GM19467 (cell line): Measurements from ENCODE around the gene MAMDC4.

Source experiments
- ATAC-seq: cut with Tn5 transposase; IDR thresholded peaks from one replicate; pipeline ENCODE4 v1.9.1; 2021; ENCODE audit warnings: mild to moderate bottlenecking, moderate library complexity; ENCODE audit not compliant: unreplicated experiment

The MAMDC4 gene

DNA sequence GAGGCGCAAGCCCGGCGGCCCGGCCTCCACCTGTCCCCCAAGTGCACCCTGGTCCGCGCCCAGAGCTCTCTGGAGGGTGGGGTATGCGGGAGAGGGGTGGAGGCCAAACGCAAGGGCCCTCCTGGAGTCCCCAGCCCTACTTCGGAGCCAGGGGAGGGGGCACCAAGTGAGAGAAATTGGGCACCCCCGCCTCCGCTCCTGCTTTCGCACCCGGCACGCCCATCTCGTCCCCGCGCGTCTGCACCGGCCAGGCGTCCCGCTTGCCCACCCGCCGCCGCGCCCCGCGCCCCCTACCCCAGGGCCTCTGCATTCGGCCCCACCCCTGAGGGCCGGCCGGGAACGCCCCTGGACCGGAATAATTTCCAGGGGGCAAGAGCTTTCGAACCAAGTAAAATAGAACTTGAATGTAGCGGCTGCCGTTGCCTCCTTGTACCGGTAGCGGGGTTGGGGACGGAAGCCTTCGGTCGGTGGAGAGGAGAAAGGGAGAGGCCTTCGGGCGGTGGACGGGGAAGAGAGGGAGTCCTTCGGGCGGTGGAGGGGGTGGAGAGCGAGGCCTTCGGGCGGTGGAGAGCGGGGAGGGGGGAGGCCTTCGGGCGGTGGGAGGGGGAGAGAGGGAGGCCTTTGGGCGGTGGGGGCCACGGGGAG, 3.6 kb upstream of the MAMDC4 start:
- ATAC-seq, result no peak

DNA sequence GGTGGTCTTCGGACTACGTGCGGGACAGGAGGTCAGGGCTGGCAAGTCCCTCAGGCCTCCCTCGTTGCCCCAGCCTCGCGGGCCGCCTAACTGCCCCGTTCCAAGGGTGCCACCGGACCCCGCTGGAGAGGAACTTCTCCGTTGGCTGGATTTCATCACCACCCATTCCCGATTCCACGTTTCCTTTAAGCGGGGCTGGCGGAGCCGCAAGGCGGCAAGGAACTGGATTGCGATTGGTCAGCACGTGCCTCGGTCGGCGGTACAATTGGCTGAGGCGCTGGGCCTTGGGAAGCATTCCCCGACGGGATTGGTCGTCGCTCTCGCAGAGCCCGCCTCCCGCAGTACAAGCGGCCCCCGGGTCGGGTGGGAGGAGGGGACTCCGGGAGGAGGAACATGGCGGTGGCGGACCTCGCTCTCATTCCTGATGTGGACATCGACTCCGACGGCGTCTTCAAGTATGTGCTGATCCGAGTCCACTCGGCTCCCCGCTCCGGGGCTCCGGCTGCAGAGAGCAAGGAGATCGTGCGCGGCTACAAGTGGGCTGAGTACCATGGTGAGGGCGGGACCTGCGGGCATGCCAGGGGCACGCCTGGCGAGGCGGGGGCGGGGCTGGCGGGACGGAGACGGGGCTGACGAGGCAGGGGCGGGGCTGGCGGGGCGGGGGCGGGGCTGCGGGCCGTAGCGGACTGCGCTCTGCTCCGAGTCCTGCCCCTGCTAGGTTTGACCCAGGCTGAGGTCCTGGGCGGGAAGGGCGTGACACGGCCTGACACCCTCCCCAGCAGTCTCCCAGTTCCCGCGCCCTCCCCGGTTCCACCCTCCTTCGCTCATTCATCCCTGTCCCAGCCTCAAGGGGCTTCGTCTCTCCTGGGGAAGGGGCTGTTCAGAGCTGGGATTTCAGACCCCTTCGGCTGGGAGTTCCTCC, 2.8 kb upstream of the MAMDC4 start, which contains the start of gene PHPT1:
TSS of gene PHPT1 (plus strand) at position 372 of the 922 bp plus-strand sequence. CDS start at position 394, 22 bp downstream.
- ATAC-seq, result peak; percentile 81

DNA sequence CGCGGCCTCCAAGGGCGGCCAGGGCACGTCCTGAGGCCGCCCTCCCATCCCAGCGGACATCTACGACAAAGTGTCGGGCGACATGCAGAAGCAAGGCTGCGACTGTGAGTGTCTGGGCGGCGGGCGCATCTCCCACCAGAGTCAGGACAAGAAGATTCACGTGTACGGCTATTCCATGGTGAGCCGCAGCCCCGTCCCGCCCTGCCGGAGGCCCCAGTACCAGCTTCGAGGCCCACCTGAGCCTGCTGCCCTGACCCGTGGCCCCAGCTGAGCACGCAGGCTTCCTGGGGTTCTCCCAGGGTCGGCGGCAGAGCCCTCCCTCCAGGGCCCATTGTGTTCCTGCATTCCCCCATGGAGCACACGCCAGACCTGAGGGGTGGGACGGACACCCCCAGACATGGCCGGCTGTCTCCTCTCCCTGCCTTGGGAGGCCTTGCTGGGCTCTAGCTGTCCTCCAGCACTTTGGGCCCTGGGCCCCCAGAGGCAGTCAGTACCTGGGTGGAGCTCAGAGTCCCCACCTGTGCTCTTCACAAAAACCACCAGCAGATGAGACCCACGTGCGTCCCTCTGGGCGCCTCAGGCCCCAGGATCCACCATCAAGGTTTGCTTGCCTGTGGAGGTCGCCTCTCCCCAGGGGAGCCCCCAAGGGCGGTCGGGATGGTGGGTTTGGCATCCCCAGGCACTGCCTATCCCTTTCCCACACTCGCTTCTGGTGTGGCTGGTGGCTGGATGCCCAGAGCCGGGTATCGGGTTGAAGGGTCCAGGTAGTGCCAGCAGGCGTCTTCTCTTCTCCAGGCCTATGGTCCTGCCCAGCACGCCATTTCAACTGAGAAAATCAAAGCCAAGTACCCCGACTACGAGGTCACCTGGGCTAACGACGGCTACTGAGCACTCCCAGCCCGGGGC, 1.9 kb upstream of the MAMDC4 start:
- ATAC-seq, result no peak

DNA sequence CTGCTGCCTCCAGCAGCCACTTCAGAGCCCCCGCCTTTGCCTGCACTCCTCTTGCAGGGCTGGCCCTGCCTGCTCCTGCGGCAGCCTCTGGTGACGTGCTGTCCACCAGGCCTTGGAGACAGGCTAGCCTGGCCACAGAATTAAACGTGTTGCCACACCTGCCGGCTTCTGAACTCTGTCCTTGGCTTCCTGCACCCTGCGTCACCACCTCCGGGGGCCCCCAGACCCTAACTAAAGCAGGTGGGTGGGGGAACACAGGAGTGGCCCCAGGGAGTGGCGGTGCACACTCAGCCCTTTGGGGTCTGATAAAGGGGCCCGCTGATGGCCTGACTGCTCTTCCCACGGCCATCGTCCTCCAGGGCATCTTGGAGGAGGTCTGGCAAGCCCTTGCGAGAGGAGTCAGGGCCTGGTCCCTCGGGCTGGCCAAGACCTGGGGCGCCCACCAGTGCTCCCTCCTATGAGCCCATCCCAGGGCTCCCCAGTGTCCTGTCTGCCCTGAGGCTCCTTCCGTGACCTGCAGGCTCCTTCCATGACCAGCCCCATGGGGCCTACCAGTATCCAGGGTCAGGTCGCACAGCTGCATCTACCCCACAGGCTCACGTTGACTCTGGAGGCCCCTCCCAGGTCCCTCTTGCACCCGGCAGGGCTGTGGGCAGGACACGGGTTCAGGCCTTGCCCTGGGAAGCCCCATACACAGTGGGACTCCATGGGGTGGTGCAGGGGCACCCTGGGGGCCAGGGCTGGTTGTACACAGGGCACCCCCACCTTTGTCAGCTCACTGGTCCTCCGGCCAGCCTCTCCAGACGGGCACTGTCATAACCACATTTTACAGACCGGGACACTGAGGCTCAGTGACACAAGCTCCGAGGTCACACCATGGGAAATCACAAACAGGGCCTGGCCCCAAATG, 1.0 kb upstream of the MAMDC4 start:
- no peak for ATAC-seq

DNA sequence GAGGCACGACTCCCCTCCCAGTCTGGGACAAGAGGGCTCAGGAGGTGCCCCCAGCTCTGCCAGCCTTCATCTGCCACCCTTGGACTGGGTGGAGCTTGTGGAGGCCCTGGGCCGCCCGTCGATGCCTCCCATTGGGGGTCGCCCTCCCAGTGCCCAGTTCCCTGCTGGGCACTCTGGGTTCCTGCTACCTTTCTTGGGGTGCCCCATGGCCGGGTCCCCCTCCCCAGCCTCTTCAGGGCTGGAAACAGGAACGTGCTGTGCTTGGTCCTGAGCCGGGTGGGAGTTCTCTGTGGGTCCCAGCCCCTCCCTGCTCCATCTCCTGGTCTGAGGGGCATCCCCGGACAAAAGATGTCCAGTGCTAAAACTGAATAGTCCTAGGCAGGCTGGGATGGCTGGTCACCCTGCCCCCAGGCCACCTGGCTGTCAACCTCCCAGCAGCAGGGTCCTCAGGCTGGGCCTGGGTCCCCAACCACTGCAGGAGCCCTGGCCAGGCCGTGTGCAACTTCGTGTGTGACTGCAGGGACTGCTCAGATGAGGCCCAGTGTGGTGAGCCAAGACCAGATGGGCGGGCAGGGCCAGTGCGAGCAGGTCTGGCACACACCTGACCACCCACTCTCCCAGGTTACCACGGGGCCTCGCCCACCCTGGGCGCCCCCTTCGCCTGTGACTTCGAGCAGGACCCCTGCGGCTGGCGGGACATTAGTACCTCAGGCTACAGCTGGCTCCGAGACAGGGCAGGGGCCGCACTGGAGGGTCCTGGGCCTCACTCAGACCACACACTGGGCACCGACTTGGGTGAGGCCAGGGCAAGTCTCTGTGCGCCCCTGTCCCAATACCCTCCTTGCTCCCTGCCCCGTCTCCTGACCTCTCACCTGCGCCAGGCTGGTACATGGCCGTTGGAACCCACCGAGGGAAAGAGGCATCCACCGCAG, 784 bp downstream of the MAMDC4 start:
- ATAC-seq, result no peak

DNA sequence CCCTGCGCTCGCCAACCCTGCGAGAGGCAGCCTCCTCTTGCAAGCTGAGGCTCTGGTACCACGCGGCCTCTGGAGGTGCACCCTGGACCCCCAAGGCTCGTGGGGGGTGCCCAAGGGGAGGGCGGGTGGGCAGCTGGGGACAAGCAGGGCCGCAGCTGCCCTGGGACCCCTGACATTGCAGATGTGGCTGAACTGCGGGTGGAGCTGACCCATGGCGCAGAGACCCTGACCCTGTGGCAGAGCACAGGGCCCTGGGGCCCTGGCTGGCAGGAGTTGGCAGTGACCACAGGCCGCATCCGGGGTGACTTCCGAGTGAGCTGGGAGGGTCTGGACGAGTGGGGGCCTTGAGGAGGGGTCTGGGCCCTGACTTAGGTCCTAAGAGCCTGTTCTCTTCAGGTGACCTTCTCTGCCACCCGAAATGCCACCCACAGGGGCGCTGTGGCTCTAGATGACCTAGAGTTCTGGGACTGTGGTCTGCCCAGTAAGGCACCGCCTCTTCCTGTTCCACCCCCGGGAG, 1.5 kb downstream of the MAMDC4 start:
- ATAC-seq, result no peak

DNA sequence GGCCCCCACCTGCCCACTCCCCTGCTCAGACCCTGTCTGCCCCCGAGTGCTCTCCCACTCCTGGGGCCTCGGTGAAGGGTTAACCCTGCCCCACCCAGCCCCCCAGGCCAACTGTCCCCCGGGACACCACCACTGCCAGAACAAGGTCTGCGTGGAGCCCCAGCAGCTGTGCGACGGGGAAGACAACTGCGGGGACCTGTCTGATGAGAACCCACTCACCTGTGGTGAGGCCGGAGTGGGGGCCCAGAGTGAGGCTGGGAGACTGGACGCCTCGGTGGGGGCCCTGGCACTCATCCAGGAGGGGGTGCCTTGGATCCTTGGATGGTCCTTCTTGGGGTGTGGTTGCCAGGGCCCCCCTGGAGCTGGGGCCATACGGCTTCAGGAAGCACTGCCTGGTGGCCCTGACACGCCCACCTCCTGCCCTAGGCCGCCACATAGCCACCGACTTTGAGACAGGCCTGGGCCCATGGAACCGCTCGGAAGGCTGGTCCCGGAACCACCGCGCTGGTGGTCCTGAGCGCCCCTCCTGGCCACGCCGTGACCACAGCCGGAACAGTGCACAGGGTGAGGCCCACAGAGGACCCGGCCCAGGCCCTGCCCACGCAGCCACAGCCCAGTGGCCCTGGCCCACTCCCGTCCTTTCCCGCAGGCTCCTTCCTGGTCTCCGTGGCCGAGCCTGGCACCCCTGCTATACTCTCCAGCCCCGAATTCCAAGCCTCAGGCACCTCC, 2.1 kb downstream of the MAMDC4 start:
- ATAC-seq, result no peak

DNA sequence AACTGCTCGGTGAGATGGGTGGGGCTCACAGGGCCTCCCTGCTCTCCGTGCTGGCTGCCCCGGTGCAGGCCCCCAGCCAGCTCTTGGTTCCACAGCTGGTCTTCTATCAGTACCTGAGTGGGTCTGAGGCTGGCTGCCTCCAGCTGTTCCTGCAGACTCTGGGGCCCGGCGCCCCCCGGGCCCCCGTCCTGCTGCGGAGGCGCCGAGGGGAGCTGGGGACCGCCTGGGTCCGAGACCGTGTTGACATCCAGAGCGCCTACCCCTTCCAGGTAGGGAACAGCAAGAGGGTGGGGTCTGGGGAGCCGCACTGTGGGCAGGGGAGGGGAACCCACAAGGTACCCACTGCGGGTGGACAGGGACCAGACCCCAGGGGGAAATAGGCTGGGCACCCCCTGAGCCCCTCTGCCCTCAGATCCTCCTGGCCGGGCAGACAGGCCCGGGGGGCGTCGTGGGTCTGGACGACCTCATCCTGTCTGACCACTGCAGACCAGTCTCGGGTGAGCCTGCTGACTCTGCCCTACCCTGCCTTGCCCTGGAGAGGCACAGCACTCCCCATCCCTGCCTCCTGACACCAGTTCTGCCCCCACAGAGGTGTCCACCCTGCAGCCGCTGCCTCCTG, 2.8 kb downstream of the MAMDC4 start:
- ATAC-seq, result no peak

DNA sequence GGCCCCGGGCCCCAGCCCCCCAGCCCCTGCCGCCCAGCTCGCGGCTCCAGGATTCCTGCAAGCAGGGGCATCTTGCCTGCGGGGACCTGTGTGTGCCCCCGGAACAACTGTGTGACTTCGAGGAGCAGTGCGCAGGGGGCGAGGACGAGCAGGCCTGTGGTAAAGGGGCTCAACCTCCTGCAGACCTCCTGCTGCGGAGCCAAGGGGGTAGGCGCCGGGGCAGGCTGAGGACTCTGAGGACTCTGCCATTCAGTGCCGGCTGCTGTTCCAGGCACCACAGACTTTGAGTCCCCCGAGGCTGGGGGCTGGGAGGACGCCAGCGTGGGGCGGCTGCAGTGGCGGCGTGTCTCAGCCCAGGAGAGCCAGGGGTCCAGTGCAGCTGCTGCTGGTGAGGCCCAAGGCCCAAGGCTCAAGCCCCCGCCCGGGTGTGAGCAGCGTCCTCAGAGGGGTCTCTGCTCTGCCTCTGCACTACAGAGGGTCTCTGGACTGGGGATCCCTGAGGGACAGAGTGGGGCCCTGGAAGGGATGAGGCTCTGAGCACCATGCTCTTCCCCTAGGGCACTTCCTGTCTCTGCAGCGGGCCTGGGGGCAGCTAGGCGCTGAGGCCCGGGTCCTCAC, 3.4 kb downstream of the MAMDC4 start:
- ATAC-seq, result no peak

DNA sequence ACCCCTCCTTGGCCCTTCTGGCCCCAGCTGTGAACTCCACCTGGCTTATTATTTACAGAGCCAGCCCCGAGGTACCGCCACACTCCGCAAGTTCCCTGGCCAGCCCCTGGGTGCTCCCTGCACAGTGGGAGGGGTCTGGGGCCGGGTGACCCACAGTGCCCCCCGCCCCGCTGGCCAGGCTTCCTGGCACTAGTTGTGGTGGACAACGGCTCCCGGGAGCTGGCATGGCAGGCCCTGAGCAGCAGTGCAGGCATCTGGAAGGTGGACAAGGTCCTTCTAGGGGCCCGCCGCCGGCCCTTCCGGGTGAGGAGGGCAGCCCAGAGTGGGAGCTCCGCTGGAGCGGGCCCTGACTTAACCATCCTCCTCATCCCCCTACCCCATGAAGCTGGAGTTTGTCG, 3.9 kb downstream of the MAMDC4 start:
- no peak for ATAC-seq

DNA sequence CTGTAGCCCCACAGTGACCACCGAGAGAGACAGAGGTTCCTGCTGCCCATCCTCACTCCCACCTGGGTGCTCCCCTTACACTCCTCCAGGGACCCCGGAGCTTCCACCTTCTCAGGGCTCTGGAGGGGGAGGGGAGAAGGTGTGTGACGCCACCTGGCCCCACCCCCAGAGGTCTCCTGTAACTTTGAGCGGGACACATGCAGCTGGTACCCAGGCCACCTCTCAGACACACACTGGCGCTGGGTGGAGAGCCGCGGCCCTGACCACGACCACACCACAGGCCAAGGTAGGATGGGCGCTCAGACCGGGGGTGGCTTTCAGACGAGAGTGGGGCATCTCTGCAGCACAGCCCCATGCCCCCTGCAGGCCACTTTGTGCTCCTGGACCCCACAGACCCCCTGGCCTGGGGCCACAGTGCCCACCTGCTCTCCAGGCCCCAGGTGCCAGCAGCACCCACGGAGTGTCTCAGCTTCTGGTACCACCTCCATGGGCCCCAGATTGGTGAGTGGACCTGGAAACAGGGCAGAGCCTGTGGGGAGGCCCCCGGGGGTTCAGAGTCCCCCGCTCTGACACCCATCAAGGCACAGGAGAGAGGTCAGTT, 4.5 kb downstream of the MAMDC4 start:
- no peak for ATAC-seq

DNA sequence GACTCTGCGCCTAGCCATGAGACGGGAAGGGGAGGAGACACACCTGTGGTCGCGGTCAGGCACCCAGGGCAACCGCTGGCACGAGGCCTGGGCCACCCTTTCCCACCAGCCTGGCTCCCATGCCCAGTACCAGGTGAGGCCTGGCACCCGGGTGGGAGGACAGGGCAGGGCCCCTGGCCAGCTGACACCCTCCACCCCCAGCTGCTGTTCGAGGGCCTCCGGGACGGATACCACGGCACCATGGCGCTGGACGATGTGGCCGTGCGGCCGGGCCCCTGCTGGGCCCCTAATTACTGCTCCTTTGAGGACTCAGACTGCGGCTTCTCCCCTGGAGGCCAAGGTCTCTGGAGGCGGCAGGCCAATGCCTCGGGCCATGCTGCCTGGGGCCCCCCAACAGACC, 5.0 kb downstream of the MAMDC4 start:
- no peak for ATAC-seq

DNA sequence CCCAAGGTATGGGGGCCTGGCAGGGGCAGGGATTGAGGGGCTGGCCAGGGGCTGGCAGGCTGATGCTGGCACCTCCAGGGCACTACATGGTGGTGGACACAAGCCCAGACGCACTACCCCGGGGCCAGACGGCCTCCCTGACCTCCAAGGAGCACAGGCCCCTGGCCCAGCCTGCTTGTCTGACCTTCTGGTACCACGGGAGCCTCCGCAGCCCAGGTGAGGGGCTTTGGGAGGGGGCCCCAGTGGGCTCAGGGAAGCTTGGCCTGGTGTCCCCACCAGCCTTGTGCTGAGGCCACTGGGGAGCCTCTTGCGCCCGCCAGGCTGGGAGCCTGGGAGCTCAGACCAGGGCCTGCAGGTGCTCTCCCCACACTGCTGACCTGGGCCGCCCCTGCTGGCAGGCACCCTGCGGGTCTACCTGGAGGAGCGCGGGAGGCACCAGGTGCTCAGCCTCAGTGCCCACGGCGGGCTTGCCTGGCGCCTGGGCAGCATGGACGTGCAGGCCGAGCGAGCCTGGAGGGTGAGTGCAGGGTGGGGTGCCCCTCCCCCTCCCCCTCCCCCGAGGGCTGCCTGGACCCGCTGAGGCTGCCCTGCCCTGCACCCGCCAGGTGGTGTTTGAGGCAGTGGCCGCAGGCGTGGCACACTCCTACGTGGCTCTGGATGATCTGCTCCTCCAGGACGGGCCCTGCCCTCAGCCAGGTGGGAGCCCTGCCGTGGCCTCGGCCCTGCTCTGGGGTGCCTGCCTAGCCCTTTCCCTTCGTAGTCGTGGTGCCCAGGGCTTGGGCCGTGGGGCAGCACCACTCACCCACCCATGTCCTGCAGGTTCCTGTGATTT, 5.7 kb downstream of the MAMDC4 start:
- no peak for ATAC-seq

DNA sequence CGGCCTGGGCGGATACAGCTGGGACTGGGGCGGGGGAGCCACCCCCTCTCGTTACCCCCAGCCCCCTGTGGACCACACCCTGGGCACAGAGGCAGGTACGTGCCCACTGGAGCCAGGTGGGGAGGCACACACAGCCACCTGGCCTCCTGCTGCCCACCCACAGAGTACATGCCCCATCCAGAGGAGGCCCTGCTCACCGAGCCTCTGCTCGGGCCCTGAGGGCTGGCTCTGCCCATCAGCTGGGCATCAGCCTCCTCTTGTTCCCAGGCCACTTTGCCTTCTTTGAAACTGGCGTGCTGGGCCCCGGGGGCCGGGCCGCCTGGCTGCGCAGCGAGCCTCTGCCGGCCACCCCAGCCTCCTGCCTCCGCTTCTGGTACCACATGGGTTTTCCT, 6.3 kb downstream of the MAMDC4 start:
- no peak for ATAC-seq

DNA sequence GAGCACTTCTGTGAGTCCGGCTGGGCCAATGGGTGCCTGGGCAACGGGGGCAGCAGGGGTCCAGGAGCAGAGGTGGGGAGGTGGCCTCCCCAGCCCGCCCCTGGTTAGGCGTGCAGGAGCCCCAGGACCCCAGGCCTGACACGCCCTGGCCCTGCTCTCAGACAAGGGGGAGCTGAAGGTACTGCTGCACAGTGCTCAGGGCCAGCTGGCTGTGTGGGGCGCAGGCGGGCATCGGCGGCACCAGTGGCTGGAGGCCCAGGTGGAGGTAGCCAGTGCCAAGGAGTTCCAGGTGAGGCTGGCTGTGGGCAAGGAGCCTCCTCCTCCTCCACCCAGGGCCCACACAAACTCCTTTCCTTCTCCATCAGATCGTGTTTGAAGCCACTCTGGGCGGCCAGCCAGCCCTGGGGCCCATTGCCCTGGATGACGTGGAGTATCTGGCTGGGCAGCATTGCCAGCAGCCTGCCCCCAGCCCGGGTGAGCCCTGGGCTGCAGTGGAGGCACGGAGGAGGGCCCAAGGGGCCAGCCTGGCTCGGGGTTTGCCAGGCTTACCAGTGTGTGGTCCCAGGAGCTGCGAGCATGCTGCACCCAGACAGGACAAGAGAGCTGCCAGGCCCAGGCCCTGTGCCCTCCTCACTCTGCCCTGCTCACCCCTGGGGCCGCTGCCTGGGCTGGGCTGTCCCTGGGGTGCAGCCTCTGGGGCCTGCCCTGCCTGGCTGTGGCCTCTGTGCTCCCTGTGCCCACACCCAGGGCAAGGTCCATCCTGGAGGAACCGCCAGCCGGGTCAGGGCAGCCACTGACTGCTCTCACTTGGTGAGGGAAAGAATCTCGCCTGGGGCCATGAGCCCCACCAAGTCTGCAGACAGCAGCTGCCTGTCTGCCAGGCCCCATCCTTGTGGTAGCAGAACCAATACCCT, 7.0 kb downstream of the MAMDC4 start:
- ATAC-seq, result no peak
